ENCODE data around the gene CCDC194. TPM values are rescaled to one million over a fixed set of nuclear protein-coding genes. Genes with fewer than 3 reads are reported as not detected.

CCDC194 gene
- total RNA-seq, 1 experiment from 2014 or later: 0.37 TPM

DNA sequence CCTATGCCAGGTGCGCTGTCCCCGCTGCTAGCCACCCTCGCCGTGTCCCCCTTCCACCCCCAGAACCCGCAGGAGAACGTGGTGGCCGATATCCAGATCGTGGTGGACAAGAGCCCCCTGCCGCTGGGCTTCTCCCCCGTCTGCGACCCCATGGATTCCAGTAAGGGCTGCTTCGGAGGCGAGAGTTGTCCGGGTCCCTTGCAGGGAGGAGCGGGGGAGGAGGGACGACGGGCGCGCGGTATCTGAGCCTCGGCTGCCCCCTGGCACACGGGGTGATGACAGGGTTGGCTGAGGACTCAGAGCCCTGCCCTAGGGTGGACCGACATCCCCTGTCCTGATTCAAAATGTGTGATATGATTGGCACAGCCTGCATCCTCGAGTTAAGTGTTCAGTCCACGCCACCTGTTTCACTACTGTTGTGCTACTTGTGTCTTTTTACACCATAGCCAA lies 26.5 kb upstream of the CCDC194 start (continued):
- TF ChIP-seq TEAD1 (CRISPR knock-in tag; IDR thresholded peaks at IDR 0.05) (no peak), RELA (CRISPR knock-in tag; IDR thresholded peaks at IDR 0.05; ENCODE audit: borderline replicate concordance) (peak; percentile 40; the same call in 1 of the 2 replicates), CREB1 (CRISPR knock-in tag; IDR thresholded peaks at IDR 0.05) (no peak)
- TF ChIP-seq, protein P1, sequence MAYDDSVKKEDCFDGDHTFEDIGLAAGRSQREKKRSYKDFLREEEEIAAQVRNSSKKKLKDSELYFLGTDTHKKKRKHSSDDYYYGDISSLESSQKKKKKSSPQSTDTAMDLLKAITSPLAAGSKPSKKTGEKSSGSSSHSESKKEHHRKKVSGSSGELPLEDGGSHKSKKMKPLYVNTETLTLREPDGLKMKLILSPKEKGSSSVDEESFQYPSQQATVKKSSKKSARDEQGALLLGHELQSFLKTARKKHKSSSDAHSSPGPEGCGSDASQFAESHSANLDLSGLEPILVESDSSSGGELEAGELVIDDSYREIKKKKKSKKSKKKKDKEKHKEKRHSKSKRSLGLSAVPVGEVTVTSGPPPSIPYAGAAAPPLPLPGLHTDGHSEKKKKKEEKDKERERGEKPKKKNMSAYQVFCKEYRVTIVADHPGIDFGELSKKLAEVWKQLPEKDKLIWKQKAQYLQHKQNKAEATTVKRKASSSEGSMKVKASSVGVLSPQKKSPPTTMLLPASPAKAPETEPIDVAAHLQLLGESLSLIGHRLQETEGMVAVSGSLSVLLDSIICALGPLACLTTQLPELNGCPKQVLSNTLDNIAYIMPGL (CRISPR knock-in tag; IDR thresholded peaks at IDR 0.05): 0 out of 2 replicates have a peak, but pooled peaks have one; percentile 19

DNA sequence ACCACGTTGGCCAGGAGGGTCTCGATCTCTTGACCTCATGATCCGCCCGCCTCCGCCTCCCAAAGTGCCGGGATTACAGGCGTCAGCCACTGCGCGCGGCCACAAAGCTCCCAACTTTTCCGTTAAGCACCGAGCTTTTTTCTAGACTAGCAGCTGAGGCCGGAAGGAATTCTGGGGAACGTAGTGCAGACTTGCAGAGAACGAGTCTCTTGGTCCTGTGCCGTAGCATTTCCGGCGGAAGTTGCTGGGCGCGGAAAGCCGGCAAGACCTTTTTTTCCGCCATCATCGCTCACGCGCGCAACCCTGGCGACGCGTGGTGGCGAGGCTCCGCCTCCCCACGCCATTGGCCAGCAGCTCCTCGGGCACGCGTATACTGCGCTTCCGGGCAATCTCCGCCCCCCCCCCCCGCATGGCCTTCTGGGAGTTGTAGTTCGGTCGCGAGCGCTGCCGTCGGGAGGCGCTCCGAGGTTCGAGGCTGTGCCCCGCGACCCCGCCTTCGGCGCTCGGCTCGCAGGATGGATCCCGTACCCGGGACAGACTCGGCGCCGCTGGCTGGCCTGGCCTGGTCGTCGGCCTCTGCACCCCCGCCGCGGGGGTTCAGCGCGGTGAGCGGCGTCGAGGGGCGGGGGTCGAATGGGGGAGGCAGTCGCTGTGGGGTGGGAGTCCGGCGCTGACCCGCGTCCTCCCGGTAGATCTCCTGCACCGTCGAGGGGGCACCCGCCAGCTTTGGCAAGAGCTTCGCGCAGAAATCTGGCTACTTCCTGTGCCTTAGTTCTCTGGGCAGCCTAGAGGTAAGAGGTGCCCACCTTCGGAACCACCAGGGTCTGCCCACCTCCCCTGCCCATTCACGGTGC lies 25.9 kb upstream of the CCDC194 start, which contains the start of gene MVB12A:
TSS of gene MVB12A (plus strand) at position 427 of the 854 bp plus-strand sequence. CDS start at position 516, 89 bp downstream.
- Mint-ChIP-seq H3K27me3 (ENCODE audit: low read depth) (peaks cover 23% of the 10 kb centered on the region), H3K36me3 (peaks cover 4% of the 10 kb centered on the region), H3K4me1 (peaks cover 41% of the 10 kb centered on the region), H3K27ac (peak within 1 kb of the TSS; percentile 99), H3K4me3 (peak within 1 kb of the TSS; percentile 83), H3K9me3 (no peaks in the 10 kb centered on the region)
- ChIA-PET POLR2A (interaction anchor here (0.6 to 1.8 kb wide), 7 partner anchors 14 to 440 kb away, joined by 3 to 27 read pairs (median 3); partner anchors contain the start of genes BST2 and RPL18A), CTCF (interaction anchor here (0.7 to 2.7 kb wide), 26 partner anchors 9 to 355 kb away, joined by 3 to 17 read pairs (median 4); partner anchors contain the start of genes BST2, CCDC194, DDA1 and SLC27A1)
- peak; percentile 97 for DNase-seq (ENCODE audit: low spot score)
- peak; percentile 87 for ATAC-seq
- TF ChIP-seq ZNF219 (CRISPR knock-in tag; IDR thresholded peaks at IDR 0.05; ENCODE audit: borderline replicate concordance) (no peak), HMGA2 (CRISPR knock-in tag; IDR thresholded peaks at IDR 0.05) (no peak), ESRRA (CRISPR knock-in tag; IDR thresholded peaks at IDR 0.05; ENCODE audit: borderline replicate concordance) (no peak), ZNF263 (CRISPR knock-in tag; IDR thresholded peaks at IDR 0.05; ENCODE audit: low read depth) (no peak), NR1H2 (CRISPR knock-in tag; IDR thresholded peaks at IDR 0.05) (no peak), ZNF232 (CRISPR knock-in tag; IDR thresholded peaks at IDR 0.05) (no peak), TEAD1 (CRISPR knock-in tag; IDR thresholded peaks at IDR 0.05) (peak; percentile 59; the same call in 1 of the 2 replicates), ATF1 (CRISPR knock-in tag; IDR thresholded peaks at IDR 0.05) (no peak), TEAD4 (CRISPR knock-in tag; IDR thresholded peaks at IDR 0.05) (no peak), OVOL2 (CRISPR knock-in tag; IDR thresholded peaks at IDR 0.05; ENCODE audit: borderline replicate concordance) (no peak), CBFB (CRISPR knock-in tag; IDR thresholded peaks at IDR 0.05; ENCODE audit: low read depth) (no peak), ZNF138 (CRISPR knock-in tag; conservative IDR thresholded peaks at IDR 0.05) (no peak), SOX15 (CRISPR knock-in tag; IDR thresholded peaks at IDR 0.05) (no peak), NR2C2 (CRISPR knock-in tag; IDR thresholded peaks at IDR 0.05) (no peak), ZNF423 (CRISPR knock-in tag; IDR thresholded peaks at IDR 0.05) (no peak), NFYB (CRISPR knock-in tag; conservative IDR thresholded peaks at IDR 0.05; ENCODE audit: low read depth) (peak; percentile 75), FOXP1 (CRISPR knock-in tag; IDR thresholded peaks at IDR 0.05; ENCODE audit: borderline replicate concordance) (no peak)
- TF ChIP-seq, protein P2, sequence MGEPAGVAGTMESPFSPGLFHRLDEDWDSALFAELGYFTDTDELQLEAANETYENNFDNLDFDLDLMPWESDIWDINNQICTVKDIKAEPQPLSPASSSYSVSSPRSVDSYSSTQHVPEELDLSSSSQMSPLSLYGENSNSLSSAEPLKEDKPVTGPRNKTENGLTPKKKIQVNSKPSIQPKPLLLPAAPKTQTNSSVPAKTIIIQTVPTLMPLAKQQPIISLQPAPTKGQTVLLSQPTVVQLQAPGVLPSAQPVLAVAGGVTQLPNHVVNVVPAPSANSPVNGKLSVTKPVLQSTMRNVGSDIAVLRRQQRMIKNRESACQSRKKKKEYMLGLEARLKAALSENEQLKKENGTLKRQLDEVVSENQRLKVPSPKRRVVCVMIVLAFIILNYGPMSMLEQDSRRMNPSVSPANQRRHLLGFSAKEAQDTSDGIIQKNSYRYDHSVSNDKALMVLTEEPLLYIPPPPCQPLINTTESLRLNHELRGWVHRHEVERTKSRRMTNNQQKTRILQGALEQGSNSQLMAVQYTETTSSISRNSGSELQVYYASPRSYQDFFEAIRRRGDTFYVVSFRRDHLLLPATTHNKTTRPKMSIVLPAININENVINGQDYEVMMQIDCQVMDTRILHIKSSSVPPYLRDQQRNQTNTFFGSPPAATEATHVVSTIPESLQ (CRISPR knock-in tag; IDR thresholded peaks at IDR 0.05): no peak
- TF ChIP-seq, protein P3, sequence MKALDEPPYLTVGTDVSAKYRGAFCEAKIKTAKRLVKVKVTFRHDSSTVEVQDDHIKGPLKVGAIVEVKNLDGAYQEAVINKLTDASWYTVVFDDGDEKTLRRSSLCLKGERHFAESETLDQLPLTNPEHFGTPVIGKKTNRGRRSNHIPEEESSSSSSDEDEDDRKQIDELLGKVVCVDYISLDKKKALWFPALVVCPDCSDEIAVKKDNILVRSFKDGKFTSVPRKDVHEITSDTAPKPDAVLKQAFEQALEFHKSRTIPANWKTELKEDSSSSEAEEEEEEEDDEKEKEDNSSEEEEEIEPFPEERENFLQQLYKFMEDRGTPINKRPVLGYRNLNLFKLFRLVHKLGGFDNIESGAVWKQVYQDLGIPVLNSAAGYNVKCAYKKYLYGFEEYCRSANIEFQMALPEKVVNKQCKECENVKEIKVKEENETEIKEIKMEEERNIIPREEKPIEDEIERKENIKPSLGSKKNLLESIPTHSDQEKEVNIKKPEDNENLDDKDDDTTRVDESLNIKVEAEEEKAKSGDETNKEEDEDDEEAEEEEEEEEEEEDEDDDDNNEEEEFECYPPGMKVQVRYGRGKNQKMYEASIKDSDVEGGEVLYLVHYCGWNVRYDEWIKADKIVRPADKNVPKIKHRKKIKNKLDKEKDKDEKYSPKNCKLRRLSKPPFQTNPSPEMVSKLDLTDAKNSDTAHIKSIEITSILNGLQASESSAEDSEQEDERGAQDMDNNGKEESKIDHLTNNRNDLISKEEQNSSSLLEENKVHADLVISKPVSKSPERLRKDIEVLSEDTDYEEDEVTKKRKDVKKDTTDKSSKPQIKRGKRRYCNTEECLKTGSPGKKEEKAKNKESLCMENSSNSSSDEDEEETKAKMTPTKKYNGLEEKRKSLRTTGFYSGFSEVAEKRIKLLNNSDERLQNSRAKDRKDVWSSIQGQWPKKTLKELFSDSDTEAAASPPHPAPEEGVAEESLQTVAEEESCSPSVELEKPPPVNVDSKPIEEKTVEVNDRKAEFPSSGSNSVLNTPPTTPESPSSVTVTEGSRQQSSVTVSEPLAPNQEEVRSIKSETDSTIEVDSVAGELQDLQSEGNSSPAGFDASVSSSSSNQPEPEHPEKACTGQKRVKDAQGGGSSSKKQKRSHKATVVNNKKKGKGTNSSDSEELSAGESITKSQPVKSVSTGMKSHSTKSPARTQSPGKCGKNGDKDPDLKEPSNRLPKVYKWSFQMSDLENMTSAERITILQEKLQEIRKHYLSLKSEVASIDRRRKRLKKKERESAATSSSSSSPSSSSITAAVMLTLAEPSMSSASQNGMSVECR (CRISPR knock-in tag; IDR thresholded peaks at IDR 0.05; ENCODE audit: borderline replicate concordance): no peak; the same call in 1 of the 2 replicates
- TF ChIP-seq, protein P4, sequence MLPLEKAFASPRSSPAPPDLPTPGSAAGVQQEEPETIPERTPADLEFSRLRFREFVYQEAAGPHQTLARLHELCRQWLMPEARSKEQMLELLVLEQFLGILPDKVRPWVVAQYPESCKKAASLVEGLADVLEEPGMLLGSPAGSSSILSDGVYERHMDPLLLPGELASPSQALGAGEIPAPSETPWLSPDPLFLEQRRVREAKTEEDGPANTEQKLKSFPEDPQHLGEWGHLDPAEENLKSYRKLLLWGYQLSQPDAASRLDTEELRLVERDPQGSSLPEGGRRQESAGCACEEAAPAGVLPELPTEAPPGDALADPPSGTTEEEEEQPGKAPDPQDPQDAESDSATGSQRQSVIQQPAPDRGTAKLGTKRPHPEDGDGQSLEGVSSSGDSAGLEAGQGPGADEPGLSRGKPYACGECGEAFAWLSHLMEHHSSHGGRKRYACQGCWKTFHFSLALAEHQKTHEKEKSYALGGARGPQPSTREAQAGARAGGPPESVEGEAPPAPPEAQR (CRISPR knock-in tag; IDR thresholded peaks at IDR 0.05): no peak
- TF ChIP-seq, protein P5, sequence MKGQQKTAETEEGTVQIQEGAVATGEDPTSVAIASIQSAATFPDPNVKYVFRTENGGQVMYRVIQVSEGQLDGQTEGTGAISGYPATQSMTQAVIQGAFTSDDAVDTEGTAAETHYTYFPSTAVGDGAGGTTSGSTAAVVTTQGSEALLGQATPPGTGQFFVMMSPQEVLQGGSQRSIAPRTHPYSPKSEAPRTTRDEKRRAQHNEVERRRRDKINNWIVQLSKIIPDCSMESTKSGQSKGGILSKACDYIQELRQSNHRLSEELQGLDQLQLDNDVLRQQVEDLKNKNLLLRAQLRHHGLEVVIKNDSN (CRISPR knock-in tag; IDR thresholded peaks at IDR 0.05): peak; percentile 70; the same call in 1 of the 2 replicates
